Ovary (tissue), 3 donors: Measurements from ENCODE around the gene WIPF1.

Experiments used
- CTCF ChIP-seq, 3 donors: fragments of 450-650 bp in 2 of 3; fragments of 200-600 bp in 1 of 3; IDR thresholded peaks; one replicate each; pipeline versions ENCODE4 v1.5.1 to v1.8.0; 2016 to 2022; ENCODE audit warnings: antibody characterized with exemption in 3 of 3, mild to moderate bottlenecking in 1 of 3
- EP300 ChIP-seq: sonication (generic); formaldehyde crosslinking; IDR thresholded peaks from one replicate; pipeline ENCODE4 v1.6.1; 2017; ENCODE audit warnings: antibody characterized with exemption
- donor health status: DM: no; HTN: no; CAD: no.

- TF ChIP-seq CTCF (IDR thresholded peaks at IDR 0.05): no peak
- no peak for TF ChIP-seq EP300
Observed at GRCh38 chr2:174527101-174527721, 70.4 kb downstream of the WIPF1 start.
